Measurements from ENCODE around the gene G6PC3.

The G6PC3 gene

DNA sequence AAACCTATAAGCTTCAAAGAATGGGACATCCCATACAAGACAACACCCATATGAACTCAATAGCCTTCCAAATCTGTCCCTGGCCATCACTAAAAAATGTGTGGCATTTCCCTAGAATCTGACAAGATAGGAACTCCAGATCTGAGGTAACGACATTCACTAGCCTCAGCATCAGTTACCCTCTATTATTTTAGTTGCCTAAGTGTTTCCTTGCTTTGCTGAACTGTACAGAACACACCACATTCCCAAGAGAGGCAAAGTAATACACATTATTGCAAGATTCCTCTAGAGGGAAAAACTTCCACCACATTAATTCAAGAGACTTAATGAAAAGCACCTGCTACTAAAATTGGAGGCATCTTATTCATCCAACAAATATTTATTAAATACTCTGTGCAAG lies 9.1 kb upstream of the G6PC3 start:
- DNase-seq (ENCODE audit: low read depth), result no peak

DNA sequence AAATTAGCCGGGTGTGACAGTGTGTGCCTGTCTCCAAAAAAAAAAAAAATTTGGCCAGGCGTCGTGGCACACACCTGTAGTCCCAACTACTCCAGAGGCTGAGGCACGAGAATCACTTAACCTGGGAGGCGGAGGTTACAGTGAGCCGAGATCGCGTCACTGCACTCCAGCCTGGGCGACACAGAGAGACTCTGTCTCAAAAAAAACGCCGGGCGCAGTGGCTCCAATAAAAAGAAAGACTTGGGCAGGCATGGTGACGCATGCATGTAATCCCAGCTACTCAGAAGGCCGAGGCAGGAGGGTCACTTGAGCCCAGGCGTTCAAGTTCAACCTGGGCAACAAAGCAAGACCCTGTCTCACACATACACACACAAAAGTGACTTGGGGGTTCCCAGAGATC lies 7.7 kb upstream of the G6PC3 start:
- no peak for DNase-seq (ENCODE audit: low read depth)

DNA sequence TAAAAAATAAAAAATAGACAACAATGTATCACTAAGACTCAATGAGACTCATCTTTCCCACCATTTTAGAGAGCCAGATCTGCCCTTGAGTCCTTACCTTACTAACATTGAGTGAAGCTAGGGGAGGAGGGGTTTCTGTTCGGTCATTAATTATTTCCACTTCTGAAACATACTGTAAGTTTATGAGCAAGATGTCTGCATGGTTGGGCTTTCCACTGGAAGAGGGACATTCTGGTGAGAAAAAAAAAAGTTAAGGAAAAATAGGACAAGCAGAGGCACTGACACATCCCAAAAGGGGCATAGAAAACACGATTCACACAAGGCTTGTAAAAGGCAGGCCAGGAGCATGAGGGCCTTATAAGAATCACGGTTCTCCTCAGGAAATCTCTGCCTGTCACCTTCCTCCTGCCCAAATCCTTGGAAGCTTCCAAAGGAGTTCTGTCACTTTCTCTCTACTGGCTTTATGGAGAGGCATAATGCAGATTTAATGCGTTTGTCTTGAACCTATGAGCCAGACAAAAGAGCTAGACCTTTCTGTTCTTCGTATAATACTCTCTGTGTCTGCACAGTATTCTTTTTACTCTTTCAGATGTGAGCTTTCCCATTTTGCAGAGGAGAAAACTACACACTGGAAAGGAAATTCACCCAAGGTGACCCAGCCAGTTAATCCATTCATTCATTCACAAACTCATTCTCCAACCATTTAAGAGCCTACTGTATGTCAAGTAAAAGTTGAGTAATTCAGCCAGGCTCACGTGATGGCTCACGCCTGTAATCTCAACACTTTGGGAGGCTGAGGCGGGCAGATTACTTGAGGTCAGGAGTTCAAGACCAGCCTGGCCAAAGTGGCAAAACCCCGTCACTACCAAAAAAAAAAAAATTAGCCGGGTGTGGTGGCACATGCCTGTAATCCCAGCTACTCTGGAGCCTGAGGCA lies 6.6 kb upstream of the G6PC3 start:
- no peak for DNase-seq (ENCODE audit: low read depth)

DNA sequence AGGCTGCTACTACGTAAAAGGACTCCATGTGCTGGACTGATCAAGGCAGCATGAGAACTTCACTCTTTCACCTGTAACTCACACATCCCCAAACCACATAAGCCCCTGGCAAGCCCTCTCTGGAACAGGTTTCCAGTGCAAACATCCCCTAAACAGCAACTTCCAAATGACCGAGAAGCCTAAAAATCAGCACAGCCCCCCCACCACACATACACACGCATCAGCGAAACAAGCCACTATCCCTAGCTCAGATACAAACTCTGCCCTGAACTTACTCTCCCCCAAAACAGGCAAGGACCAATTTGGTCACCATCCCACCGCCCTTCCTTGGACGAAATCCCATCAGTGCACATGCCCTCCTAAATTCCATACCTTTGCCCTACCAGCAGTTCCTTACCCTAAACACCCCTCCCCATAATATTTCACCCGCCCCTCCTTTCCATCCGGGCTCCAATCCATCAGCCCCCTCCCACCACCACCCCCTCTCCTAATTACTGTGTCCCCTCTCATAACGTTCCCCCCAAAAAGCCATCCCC lies 4.8 kb upstream of the G6PC3 start:
- peak; percentile 3 for DNase-seq (ENCODE audit: low read depth)

DNA sequence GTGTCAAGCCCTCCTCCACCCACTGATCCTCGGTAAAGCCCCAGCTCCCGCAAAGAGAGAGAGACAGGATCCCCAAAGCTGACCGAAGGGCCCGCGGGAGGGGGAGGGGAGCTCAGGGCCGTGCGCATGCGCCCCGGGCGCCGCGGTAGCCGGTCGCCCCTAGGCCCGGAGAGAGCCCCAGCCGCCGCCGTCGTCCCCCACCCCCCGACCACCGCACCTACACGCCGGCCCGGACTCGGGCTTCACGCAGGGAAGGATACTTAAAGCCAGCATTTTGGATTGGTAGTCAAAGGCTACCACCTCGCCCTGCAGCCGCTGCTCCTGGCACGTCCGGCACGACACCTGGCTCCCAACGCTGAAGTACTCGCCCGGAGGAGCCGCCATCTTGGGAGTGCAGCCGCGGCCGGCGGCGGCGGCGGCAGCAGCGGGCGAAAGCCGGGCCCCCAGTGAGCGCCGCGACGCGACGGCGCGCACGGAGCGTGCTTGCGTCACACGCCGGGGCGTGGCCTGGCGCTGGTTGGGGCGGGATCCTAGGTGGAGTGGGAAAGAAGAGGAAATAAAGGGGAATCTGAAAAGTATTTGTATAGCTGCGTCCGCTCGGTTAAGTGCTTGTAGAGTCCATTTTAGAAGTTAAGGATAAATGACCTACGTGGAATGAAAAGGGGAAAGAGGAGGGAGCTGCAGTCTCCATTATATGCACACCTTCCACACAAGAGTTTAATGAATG lies 4.2 kb upstream of the G6PC3 start, which contains the start of gene LSM12:
Gene LSM12, minus strand, starts transcription at position 468 of the 727 bp plus-strand sequence. Its CDS starts 84 bp downstream, at position 384.
- DNase-seq (ENCODE audit: low read depth), result peak; percentile 89

DNA sequence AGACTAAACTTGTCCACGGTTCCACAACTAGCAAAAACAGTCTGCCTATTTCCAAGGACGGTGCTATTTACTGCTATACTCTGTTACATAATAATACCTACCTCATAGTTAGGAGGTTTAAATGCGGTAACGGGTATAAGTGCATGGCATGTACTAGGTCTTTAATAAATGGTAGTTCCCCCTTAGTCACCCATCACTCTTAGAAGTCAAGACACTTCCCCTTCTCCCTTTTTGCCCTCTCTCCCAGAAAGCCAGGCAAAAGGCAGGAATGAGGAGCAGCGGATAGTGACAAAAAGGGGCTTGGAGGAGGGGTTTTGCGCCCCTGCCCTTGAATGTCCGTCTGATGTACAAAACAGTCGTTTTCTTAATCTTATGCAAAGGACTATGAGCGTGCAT lies 3.0 kb upstream of the G6PC3 start:
- no peak for DNase-seq (ENCODE audit: low read depth)

DNA sequence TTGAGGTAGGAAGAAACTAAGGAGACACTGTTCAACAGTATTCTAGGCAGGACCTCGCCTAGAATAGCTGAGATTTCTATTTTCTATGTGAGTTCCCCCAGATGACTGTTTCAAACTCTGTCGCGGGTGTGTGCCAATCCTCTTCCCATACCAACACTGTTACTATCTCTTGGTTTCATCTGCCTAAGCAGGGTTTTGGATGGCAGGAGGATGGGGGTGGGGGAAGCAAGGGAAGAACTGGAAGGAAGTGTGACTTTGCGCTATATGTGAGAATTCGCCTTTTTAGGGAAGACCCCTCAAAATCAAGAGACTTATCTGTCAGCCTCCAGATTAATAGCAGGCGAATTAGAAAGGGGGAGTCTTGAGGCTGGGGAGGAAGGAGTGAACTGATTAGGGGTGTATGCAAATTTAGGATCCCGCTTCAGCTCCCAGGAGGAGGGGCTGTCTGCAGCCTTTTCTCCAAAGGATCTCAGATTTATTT lies 521 bp upstream of the G6PC3 start:
- peak; percentile 6 for DNase-seq (ENCODE audit: low read depth)

DNA sequence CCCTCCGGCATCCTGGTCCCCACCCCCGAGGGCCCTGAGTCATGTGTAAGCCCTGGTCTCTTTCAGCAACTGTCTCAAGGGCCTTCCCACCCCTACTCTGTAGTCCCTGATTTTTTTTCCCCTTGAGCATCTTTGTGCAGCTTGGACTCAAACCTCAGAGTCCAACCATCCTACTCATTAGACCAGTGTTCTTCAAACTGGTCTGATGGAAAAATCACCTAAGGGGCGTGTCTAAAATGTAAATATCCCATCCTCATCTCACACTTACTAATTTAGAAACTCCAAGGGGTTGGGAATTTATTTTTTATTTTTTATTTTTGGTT lies 624 bp downstream of the G6PC3 start:
- DNase-seq (ENCODE audit: low read depth), result peak; percentile 47

DNA sequence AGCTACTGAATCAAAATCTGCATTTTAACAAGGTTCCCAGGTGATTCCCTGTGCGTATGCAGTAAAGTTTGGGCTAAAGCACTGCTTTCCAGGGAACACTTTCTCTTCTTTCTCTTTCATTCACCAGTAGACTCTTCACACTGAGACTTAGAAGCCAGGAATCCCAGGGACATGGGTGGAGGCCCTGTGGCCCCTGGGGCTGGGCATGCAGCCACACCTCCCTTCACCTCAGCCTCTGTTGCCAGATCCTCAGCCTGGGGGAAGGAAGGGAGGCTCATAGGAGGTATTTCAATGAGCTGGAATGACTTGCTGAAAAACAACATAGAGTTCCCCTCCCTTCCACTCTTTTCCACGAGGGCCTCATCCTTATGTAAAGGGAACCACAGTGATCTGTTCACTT lies 1.2 kb downstream of the G6PC3 start:
- DNase-seq (ENCODE audit: low read depth), result no peak

DNA sequence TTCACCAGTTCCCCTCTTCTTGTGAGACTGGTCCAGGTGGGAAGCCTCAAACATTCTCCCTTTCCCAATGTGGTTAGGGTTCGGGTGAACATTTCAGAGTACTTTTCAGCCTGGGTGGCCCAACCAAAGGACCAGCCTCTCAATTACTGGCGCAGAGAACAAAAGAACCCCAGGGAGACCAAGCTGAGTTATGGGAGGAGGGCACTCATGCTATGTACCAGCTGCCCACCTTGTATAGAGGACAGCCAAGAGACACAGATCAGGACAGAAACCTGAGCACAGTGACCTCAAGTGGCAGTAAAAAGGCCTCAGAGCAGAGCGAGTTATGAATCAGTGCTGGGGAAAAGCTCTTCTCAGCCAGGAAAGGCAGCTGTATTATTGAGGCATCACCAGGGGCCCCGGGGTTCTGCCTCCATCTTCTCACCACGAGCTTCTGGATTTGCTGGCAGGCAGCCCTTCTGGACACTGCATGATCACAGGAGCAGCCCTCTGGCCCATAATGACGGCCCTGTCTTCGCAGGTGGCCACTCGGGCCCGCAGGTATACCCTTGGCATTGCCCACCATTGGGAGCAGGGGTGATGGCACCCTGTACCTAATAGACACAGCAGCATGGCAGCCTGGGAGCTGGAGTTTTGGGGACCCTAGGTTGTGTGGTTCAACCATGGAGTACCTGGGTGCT lies 3.8 kb downstream of the G6PC3 start:
- DNase-seq (ENCODE audit: low read depth), result no peak

DNA sequence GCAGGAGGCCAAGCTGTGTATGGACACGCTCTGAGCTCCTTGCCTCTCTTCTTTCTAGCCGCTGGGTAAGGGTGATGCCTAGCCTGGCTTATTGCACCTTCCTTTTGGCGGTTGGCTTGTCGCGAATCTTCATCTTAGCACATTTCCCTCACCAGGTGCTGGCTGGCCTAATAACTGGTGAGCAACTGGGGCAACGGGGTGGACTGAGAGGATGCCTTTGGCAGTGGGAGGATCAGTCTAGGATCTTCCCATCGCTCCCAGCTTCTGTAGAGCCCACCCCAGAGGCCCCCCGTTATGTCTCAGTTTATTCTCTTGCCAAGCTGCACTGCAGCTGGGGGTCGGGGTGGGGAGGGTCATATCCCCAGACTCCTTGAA lies 4.4 kb downstream of the G6PC3 start:
- no peak for DNase-seq (ENCODE audit: low read depth)

DNA sequence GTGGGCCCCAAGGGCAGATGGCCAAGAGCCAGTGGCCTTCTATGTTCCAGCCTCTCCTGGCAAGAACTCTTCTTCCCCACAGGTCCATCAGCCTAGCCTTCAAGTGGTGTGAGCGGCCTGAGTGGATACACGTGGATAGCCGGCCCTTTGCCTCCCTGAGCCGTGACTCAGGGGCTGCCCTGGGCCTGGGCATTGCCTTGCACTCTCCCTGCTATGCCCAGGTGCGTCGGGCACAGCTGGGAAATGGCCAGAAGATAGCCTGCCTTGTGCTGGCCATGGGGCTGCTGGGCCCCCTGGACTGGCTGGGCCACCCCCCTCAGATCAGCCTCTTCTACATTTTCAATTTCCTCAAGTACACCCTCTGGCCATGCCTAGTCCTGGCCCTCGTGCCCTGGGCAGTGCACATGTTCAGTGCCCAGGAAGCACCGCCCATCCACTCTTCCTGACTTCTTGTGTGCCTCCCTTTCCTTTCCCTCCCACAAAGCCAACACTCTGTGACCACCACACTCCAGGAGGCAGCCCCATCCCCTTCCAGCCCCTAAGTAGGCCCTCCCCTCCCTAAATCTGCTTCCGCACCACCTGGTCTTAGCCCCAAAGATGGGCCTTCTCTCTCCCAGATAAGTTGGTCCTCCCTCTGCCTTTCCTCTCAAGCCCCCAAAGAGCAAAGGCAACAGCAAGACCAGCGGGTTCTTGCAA lies 5.2 kb downstream of the G6PC3 start:
- no peak for DNase-seq (ENCODE audit: low read depth)

DNA sequence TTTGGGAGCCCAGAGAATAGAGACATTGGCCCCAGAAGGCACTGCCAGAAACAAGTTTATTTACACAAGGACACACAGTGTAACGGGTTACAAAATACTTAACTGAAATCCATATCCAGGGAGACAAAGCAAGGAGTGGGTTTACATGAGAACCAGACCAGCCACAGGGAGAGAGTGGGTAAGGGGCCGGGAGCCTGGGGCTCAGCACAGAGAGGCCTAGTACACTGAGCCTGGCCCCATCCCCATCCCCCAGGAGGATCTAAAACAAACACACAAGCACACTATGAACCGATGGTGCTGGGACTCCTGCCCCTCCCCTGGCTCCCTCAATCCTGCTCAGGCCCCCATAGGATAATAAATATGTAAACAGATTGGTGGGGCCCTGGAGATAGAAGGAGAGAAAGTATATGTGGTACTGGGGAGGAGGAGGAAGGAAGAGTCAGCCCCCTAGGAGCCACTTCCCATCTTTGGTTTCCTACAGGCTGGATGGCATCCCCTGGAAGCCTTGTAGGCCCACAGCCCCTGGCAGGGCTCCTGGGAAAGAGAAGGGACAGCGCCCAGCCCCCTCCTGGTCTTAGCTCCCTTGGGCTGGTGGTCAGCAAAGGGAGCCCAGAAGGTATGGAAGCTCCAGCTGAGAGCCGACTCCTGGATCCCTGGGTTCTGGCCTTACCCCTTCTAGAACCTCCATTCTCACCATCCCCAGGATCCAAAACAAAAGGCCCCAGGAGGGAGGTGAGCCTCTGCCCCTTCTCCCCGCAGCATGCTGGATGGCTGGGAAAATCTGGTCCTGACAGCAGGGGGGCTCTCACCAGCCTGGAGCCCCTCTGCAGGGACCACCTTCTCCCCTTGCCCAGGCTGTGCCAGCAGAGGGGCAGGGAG lies 6.4 kb downstream of the G6PC3 start:
- no peak for DNase-seq (ENCODE audit: low read depth)

DNA sequence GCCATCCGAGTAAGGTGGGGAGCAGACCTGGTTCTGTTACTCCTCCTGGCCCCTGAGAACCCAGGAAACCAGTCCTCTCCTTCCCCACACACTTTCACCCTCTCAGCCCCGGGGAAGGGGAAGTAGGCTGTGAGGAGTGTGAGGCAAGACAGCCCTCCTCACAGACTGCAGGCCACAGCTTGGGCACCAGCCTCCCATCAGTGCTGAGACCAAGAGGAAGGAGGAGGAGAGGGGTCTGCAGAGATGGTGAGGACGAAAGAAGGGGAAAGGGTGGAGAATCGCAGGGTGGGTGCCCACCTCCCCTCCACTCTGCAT lies 7.0 kb downstream of the G6PC3 start:
- no peak for DNase-seq (ENCODE audit: low read depth)

DNA sequence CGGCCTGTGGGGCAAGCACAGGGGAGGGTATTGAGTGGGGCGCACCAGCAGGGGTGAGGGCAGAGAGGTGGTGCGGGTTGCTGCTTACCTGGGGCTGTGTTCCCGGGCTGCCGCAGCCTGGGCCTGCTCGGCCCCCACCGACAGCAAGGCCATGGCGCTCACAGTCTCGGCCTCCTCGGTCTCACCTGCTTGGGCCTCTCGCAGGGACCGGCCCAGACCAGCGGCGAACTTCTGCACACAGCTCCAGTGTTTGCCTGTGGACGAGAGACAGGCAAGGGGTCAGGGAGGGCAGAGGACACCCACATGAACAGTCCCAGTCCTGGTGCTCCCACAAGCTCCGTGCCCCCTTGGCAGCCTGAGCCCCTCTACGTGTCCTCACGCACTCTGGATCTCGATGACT lies 7.9 kb downstream of the G6PC3 start:
- no peak for DNase-seq (ENCODE audit: low read depth)

DNA sequence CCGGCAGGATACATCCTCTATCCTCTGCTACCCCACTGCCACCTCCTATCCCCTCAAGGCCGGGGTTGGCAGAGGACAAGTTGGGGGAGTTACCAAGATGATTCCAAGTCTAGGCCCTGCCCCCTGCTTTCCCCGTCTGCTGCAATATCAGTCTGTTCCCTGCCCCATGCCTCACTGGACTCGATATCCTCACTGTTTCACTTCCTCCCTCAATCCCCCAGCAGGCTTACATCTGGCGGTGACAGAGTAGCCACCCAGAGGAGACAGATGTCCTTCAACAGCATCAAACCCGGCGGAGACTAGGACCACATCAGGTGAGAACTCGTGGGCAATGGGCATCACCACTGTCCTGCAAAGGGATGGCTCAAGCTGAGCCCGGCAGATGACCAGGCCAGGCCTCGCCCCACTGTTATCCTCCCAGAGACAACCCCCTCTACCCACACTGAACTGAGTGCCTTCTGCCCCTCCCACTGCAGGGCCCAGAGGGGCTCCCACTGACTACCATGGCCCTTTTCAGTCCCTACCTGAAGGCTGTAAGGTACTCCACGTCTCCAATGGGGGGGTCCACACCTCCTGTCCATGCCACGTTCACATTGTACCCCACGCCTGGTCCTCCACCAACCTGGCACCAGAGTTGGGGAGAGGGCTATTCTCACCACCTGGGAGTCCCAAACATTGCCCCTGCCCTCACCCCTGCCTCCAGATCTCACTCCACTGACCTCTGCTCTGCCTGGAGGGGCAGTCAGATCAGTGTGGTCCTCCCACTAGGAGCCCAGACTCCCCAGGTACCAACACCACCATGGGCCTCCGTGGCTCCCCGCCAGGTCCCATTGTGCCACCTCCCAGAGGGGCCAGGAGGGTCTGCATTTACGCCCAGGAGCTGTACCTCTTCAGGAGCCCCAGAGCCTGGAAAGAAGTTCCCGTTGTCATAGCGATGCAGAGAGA lies 9.6 kb downstream of the G6PC3 start:
- DNase-seq (ENCODE audit: low read depth), result no peak

DNA sequence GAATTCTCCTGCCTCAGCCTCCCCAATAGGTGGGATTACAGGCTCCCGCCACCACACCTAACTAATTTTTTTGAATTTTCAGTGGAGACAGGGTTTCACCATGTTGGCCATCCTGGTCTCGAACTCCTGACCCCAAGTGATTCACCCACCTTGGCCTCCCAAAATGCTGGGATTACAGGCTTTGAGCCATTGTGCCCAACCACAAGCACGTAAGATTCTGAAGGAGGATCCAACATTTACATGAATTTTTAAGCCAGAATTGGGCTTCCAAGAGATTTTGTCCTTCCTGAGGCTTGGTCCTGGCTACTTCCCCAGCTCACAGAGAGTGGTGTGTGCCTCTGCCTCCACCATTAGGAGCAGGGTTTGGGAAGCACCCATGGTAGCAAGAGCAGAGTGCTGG lies 11.1 kb downstream of the G6PC3 start:
- DNase-seq (ENCODE audit: low read depth), result no peak

DNA sequence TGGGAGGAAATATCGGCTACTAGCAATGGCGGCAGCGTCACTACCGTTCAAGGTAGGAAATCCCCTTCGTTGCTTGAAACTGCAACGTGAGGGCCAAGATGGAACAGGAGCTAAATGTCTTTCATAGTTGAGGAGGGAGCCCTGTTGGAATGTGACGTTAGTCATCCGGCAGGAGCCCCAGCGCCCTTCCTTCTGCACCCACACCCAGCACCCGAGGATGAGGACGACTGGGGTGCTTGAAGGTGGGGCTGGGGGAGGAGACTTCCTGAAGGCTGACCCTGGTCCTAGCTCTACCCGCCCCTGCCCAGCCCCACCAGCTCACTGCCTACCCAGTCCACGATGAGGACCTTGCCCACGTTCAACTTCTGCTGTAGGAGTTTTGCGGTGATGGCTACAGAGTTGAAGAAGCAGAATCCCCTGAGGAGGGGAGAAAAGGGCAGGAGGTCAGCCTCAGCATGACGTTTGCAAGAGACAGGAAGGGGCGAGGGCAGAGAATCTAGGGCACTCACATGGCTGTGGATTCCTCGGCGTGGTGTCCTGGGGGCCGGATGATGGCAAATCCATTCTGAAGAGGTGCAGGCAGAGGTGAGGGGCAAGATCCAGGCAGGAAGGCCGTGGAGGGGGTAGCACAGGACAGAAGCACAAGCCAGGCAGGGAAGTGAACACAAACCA lies 11.9 kb downstream of the G6PC3 start:
- no peak for DNase-seq (ENCODE audit: low read depth)

DNA sequence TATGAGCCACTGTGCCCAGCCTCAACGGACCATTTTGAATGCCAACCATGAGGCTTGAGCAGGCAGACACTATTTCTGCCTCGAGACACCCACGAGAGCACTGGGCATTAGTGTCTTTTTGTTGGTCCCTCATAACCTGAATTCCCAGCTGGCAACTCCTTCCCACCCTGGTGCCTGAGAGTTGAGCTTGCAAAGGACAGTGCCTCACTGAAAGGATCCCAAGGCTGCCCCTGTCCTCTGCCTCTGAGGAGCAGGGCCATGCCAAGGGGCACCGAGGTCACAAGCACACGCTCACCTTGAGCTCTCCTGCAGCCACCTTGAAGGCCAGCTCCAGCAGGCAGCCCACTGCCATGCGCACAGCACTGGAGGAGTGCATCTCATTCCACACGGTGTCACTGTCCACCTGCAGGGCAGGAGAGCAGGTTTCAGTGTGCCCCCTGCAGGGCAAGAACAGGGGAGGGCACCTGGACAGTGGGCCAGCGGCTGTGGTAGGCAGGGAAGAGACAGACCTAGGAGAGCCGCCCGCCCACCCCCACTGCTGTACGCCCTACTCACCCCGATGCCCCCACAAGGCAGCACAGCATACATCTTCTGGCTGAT lies 12.8 kb downstream of the G6PC3 start:
- DNase-seq (ENCODE audit: low read depth), result no peak

Data from activated T-cell treated with anti-CD3 and anti-CD28 coated beads for 24 hours (primary cell).